Muscle layer of duodenum (tissue), 2 donors: ENCODE data around the gene KMT5B.

Experiments used
- H3K27ac ChIP-seq: one replicate; pipeline ENCODE4 v1.7.0; 2013; ENCODE audit warnings: mild to moderate bottlenecking, low read length
- H3K27me3 ChIP-seq: one replicate; pipeline ENCODE4 v1.7.0; 2013; ENCODE audit warnings: low read depth, mild to moderate bottlenecking, control low read depth, low read length
- H3K36me3 ChIP-seq, 2 donors: one replicate each; pipeline ENCODE4 v1.7.0; 2013; ENCODE audit warnings: low read length in 2 of 2, control low read depth in 1 of 2, mild to moderate bottlenecking in 1 of 2; ENCODE audit not compliant: insufficient read depth in 2 of 2, control insufficient read depth in 1 of 2
- H3K4me1 ChIP-seq, 2 donors: one replicate each; pipeline ENCODE4 v1.7.0; 2013; ENCODE audit warnings: low read length in 2 of 2, mild to moderate bottlenecking in 2 of 2, control low read depth in 1 of 2, moderate library complexity in 1 of 2; ENCODE audit not compliant: insufficient read depth in 2 of 2, control insufficient read depth in 1 of 2
- H3K4me3 ChIP-seq, 2 donors: one replicate each; pipeline ENCODE4 v1.7.0; 2013; ENCODE audit warnings: low read length in 2 of 2, low read depth in 1 of 2, mild to moderate bottlenecking in 1 of 2
- H3K9me3 ChIP-seq, 2 donors: one replicate each; pipeline ENCODE4 v1.7.0; 2013; ENCODE audit warnings: low read length in 2 of 2, control low read depth in 1 of 2, mild to moderate bottlenecking in 1 of 2; ENCODE audit not compliant: control insufficient read depth in 1 of 2
- donor health status: healthy.

The KMT5B gene

GRCh38 chr11:68115285-68115684, 97.8 kb downstream of the KMT5B start:
- Histone ChIP-seq H3K27me3 (no peaks in the 10 kb centered on the region), H3K4me1 (peaks cover 19 to 39% of the 10 kb centered on the region in 2 donors), H3K36me3 (no peaks in the 10 kb centered on the region), H3K27ac (no peak overlapping the region), H3K4me3 (no peak overlapping the region), H3K9me3 (no peaks in the 10 kb centered on the region)

GRCh38 chr11:68113986-68114385, 99.1 kb downstream of the KMT5B start:
- H3K36me3 ChIP-seq = no peaks in the 10 kb centered on the region
- peaks cover 19 to 28% of the 10 kb centered on the region in 2 donors for H3K4me1 ChIP-seq
- H3K27me3 ChIP-seq = no peaks in the 10 kb centered on the region
- no peaks in the 10 kb centered on the region for H3K9me3 ChIP-seq
- no peak overlapping the region for H3K4me3 ChIP-seq
- no peak overlapping the region for H3K27ac ChIP-seq

- peak overlapping the region; percentile 52 for H3K27ac ChIP-seq
- no peak overlapping the region for H3K4me3 ChIP-seq
- H3K36me3 ChIP-seq = no peaks in the 10 kb centered on the region
- no peaks in the 10 kb centered on the region for H3K9me3 ChIP-seq
- H3K27me3 ChIP-seq = no peaks in the 10 kb centered on the region
- peaks cover 0 to 7% of the 10 kb centered on the region in 2 donors for H3K4me1 ChIP-seq
Observed at GRCh38 chr11:68107689-68108088, 105.4 kb downstream of the KMT5B start.

GRCh38 chr11:68106165-68106940, 106.7 kb downstream of the KMT5B start:
- Histone ChIP-seq H3K27me3 (no peaks in the 10 kb centered on the region), H3K27ac (peak overlapping the region; percentile 52), H3K9me3 (no peaks in the 10 kb centered on the region), H3K4me1 (peaks cover 0 to 7% of the 10 kb centered on the region in 2 donors), H3K4me3 (no peak overlapping the region), H3K36me3 (no peaks in the 10 kb centered on the region)
